Inferior parietal cortex (tissue), 1 donor: ENCODE data around the gene IL1R1.
"Not testable (repeated sequence)": the region's sequence is repeated elsewhere in the genome, so short reads cannot be mapped to it uniquely, and the experiment has no call there.

ENCODE experiments used
- DNase-seq: peaks from one replicate; pipeline ENCODE4 v3.0.0-alpha.2; 2016; ENCODE audit errors: extremely low spot score

Gene IL1R1

GRCh38 chr2:102110596-102111334, 31.8 kb upstream of the IL1R1 start:
- DNase-seq = no peak

GRCh38 chr2:102111823-102112222, 30.7 kb upstream of the IL1R1 start:
- DNase-seq = no peak

GRCh38 chr2:102112271-102112670, 30.3 kb upstream of the IL1R1 start:
- no peak for DNase-seq

GRCh38 chr2:102112692-102113665, 29.6 kb upstream of the IL1R1 start:
- no peak for DNase-seq

- DNase-seq = no peak
These were observed 28.2 kb upstream of the IL1R1 start for GRCh38 chr2:102114290-102114721.

- no peak for DNase-seq
These were observed 27.6 kb upstream of the IL1R1 start for GRCh38 chr2:102114851-102115497.

GRCh38 chr2:102116630-102117471, 25.7 kb upstream of the IL1R1 start:
- no peak for DNase-seq

- DNase-seq = no peak
These were observed 25.1 kb upstream of the IL1R1 start for GRCh38 chr2:102117472-102117858.

- no peak for DNase-seq
These were observed 23.3 kb upstream of the IL1R1 start for GRCh38 chr2:102119255-102119654.

- no peak for DNase-seq
These were observed 22.3 kb upstream of the IL1R1 start for GRCh38 chr2:102120261-102120660.

GRCh38 chr2:102120701-102121159, 21.8 kb upstream of the IL1R1 start:
- DNase-seq = no peak

- no peak for DNase-seq
These were observed 20.4 kb upstream of the IL1R1 start for GRCh38 chr2:102122115-102122514.

- DNase-seq = no peak
These were observed 19.6 kb upstream of the IL1R1 start for GRCh38 chr2:102122909-102123308.

- DNase-seq = not testable (repeated sequence)
These were observed 18.1 kb upstream of the IL1R1 start for GRCh38 chr2:102124421-102124820.

GRCh38 chr2:102126169-102126568, 16.4 kb upstream of the IL1R1 start:
- DNase-seq = no peak

- DNase-seq = no peak
These were observed 15.9 kb upstream of the IL1R1 start for GRCh38 chr2:102126660-102127059.

GRCh38 chr2:102129082-102129481, 13.5 kb upstream of the IL1R1 start:
- DNase-seq = no peak

GRCh38 chr2:102129951-102130646, 12.4 kb upstream of the IL1R1 start:
- DNase-seq = no peak

- DNase-seq = no peak
These were observed 11.9 kb upstream of the IL1R1 start for GRCh38 chr2:102130647-102130991.

GRCh38 chr2:102131564-102131963, 11.0 kb upstream of the IL1R1 start:
- DNase-seq = no peak

- DNase-seq = no peak
These were observed 5.4 kb upstream of the IL1R1 start for GRCh38 chr2:102137138-102137537.
